ENCODE data around the gene RIOX2. TPM values are rescaled to one million over a fixed set of nuclear protein-coding genes. Genes with fewer than 3 reads are reported as not detected.
A peak's percentile ranks its signal among the peaks of the same experiment; 100 is the strongest.

RIOX2 gene
- total RNA-seq, 2 experiments from 2014 or later = 52.2 to 56.9 TPM

DNA sequence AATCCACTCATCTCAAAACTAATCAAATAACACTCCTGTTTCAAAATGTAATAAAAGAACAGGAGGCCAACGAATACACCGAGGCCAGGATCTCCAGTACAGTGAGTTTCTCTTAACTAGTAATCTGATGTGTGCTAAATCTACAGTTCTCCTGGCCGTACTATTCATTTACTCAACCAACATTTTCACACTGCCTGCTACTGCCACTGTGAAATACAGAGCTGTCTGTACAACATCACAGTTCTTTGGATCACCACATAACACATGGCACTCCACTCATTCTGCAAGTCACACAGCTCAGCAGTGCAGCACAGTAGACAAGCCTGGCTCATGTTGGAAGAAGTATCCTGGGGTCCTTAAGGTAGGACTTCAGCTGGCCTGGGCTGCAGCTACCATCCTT lies 21.9 kb downstream of the RIOX2 start:
- Mint-ChIP-seq H3K4me3 (no peak overlapping the region), H3K27ac (peak overlapping the region; percentile 15), H3K9me3 (no peaks in the 10 kb centered on the region), H3K4me1 (no peaks in the 10 kb centered on the region), H3K36me3 (peaks cover 52% of the 10 kb centered on the region), H3K27me3 (no peaks in the 10 kb centered on the region)
- no peak for DNase-seq

DNA sequence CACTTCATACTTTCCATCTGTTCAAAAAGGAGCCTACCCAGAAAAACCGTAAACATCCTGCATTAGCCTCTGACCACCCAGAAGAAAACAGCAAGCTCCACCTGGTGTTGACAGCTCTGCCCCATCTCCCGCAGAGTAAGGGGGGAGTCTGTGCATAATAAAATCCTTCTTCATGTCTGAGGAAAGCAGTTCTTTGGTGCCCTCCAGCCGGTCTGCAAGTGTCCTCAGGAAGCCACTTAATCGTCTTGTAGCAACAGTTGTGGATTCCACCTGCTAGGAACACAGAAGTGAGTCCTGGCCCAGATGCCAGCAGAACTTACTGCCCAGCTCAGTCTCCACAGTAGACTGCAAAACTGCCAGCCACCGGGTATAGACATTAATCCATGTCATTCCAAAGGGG lies 22.5 kb downstream of the RIOX2 start:
- Mint-ChIP-seq H3K4me3 (no peak overlapping the region), H3K4me1 (no peaks in the 10 kb centered on the region), H3K27me3 (no peaks in the 10 kb centered on the region), H3K9me3 (no peaks in the 10 kb centered on the region), H3K27ac (no peak overlapping the region), H3K36me3 (peaks cover 47% of the 10 kb centered on the region)
- no peak for DNase-seq

- Mint-ChIP-seq H3K4me3 (no peak overlapping the region), H3K4me1 (no peaks in the 10 kb centered on the region), H3K9me3 (no peaks in the 10 kb centered on the region), H3K27ac (no peak overlapping the region), H3K27me3 (no peaks in the 10 kb centered on the region), H3K36me3 (peaks cover 43% of the 10 kb centered on the region)
- DNase-seq = no peak
Observed at GRCh38 chr3:97949110-97949485, 23.1 kb downstream of the RIOX2 start.

- Mint-ChIP-seq H3K36me3 (peaks cover 42% of the 10 kb centered on the region), H3K27me3 (no peaks in the 10 kb centered on the region), H3K4me3 (no peak overlapping the region), H3K27ac (no peak overlapping the region), H3K4me1 (no peaks in the 10 kb centered on the region), H3K9me3 (no peaks in the 10 kb centered on the region)
- no peak for DNase-seq
Observed at GRCh38 chr3:97948351-97949109, 23.7 kb downstream of the RIOX2 start.

DNA sequence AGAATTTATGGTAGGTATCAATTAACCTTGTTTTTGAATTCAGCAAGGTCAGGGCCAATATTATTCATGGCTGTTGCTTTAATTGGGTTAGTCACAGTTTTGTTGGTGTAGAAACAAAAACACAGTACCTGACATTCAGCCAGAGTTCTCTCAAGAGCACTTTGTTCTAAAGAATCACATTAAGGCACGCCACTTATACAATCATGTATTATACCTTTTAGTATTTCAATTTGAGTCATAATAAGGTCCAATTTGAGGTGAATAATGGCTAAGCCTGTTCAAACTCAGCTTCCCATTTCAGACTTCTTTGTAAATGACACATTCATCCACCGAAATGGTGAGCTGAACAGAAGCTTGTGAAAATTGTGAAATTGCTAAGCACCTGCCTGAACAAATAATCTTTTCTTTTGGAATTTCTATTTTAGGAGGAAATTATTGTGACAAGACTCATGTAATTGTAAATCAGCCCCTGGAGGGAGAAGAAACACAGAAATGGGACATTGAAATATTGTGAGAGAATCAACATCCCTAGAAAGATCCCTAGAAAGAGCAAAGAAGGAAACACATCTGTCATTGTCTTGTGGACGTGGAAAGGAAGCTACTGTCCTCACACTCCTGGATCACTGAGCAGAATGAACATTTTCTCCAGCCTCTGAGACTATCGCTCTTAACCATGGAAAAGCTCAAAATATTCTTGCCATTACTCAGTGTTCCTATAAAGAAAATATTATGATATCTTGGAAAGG lies 29.3 kb downstream of the RIOX2 start:
- no peak overlapping the region for H3K4me3 Mint-ChIP-seq
- H3K4me1 Mint-ChIP-seq = peaks cover 4% of the 10 kb centered on the region
- DNase-seq = no peak
- H3K9me3 Mint-ChIP-seq = no peaks in the 10 kb centered on the region
- H3K36me3 Mint-ChIP-seq = peaks cover 12% of the 10 kb centered on the region
- peak overlapping the region; percentile 45 for H3K27ac Mint-ChIP-seq
- H3K27me3 Mint-ChIP-seq = no peaks in the 10 kb centered on the region

DNA sequence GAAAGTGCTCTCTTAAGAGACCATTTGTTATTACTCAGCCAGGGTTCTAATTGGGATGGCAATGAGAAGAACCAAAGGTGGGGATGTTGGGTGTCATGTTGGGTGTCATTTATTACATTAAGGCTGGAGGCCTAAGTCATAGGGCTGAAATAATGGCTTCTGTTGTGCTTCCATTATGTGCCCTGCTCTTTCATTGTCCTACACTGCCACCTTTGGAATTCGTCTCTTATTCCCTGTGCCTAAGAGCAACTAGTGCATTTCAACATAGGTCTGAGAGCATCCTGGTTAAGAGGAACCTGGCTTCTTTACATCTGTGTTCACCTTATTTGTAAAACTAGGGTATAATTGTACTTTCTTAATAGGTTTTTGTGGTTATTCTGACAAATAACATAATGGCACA lies 32.2 kb downstream of the RIOX2 start:
- Mint-ChIP-seq H3K4me3 (no peak overlapping the region), H3K36me3 (peaks cover 16% of the 10 kb centered on the region), H3K27me3 (no peaks in the 10 kb centered on the region), H3K9me3 (no peaks in the 10 kb centered on the region), H3K27ac (no peak overlapping the region), H3K4me1 (peaks cover 11% of the 10 kb centered on the region)
- no peak for DNase-seq

GRCh38 chr3:97939401-97939800 lies 32.8 kb downstream of the RIOX2 start:
- Mint-ChIP-seq H3K27me3 (no peaks in the 10 kb centered on the region), H3K9me3 (no peaks in the 10 kb centered on the region), H3K4me1 (peaks cover 11% of the 10 kb centered on the region), H3K4me3 (no peak overlapping the region), H3K36me3 (peaks cover 16% of the 10 kb centered on the region), H3K27ac (no peak overlapping the region)
- no peak for DNase-seq

DNA sequence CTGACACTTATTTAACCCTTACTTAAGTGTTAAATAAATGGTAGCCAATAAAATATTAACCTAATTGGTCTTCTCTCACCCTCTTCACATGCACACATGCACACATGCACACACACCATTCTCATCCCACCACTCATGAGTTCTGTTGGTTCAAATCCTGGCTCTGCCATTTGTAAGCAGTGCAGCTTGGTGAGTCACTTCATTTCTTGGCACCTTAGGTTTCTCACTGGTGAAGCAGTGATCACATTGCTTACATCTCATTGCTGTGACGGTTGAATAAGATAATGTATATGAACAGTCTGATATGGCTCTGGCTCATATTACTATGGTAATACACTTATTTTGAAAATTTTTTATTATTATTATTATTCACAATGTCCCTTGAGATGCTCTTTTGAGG lies 33.8 kb downstream of the RIOX2 start:
- H3K9me3 Mint-ChIP-seq = no peaks in the 10 kb centered on the region
- H3K4me1 Mint-ChIP-seq = peaks cover 11% of the 10 kb centered on the region
- H3K36me3 Mint-ChIP-seq = peaks cover 16% of the 10 kb centered on the region
- H3K27me3 Mint-ChIP-seq = no peaks in the 10 kb centered on the region
- no peak for DNase-seq
- no peak overlapping the region for H3K4me3 Mint-ChIP-seq
- no peak overlapping the region for H3K27ac Mint-ChIP-seq

DNA sequence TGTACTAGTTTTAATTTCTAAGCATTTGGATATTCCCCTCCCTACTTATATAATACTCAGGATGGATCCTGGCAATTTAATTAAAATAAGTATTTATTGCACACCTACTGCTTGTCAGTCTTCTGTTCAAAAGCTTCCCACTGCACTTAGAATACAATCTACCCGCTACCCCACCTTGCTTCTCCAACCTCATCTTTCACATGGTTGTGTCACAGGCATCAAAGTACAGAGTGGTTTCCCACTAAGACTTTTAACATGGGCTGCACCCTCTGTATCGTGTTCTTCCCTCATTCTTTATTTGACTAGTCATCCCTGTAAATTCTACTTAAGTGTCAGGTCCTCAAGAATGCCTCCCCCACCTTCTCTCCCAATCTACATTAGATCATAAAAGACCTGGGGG lies 35.0 kb downstream of the RIOX2 start:
- no peak for DNase-seq
- Mint-ChIP-seq H3K4me3 (no peak overlapping the region), H3K27me3 (no peaks in the 10 kb centered on the region), H3K9me3 (no peaks in the 10 kb centered on the region), H3K27ac (no peak overlapping the region), H3K4me1 (peaks cover 8% of the 10 kb centered on the region), H3K36me3 (peaks cover 13% of the 10 kb centered on the region)

GRCh38 chr3:97935842-97936241 lies 36.4 kb downstream of the RIOX2 start:
- no peak for DNase-seq
- Mint-ChIP-seq H3K27me3 (no peaks in the 10 kb centered on the region), H3K36me3 (peaks cover 16% of the 10 kb centered on the region), H3K9me3 (no peaks in the 10 kb centered on the region), H3K27ac (no peak overlapping the region), H3K4me1 (peaks cover 8% of the 10 kb centered on the region), H3K4me3 (no peak overlapping the region)

DNA sequence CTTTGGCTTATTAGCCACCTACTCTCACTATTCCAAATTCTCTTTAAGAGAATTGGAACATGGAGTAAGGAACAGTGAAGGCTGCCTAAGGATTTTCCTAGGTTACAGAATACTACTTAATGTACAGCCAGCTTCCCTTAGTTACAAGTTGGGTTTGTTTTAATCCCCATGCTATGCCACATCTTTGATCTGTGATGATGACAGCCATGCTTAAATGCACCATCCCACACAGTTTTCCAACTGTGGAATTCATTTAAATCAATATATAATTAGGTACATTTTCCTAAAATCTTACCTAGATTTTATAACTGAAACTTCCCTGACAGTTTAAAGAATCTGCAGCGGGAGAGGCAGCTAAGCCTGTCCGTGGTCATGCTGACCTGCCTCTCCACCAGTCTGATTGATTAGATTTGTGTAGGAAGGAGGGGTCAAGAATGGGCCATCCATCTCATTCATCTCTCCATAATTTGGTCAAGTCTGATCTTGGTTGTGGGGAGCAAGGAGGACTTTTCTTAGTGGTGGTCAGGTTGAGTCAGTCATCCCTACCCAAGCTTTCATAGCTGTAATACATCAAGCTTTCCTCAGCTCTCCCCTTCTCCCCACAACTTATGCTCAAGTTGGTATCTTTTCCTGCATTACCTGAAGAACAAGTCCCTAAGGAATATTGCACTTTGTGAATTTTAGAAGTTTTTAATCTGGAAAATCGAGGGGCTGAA lies 37.1 kb downstream of the RIOX2 start:
- H3K4me3 Mint-ChIP-seq = no peak overlapping the region
- no peaks in the 10 kb centered on the region for H3K9me3 Mint-ChIP-seq
- DNase-seq = no peak
- H3K4me1 Mint-ChIP-seq = peaks cover 8% of the 10 kb centered on the region
- no peaks in the 10 kb centered on the region for H3K27me3 Mint-ChIP-seq
- H3K36me3 Mint-ChIP-seq = peaks cover 17% of the 10 kb centered on the region
- no peak overlapping the region for H3K27ac Mint-ChIP-seq

GRCh38 chr3:97932387-97932801 lies 39.8 kb downstream of the RIOX2 start:
- Mint-ChIP-seq H3K27me3 (no peaks in the 10 kb centered on the region), H3K36me3 (peaks cover 8% of the 10 kb centered on the region), H3K4me1 (peaks cover 6% of the 10 kb centered on the region), H3K4me3 (no peak overlapping the region), H3K27ac (no peak overlapping the region), H3K9me3 (no peaks in the 10 kb centered on the region)
- no peak for DNase-seq

DNA sequence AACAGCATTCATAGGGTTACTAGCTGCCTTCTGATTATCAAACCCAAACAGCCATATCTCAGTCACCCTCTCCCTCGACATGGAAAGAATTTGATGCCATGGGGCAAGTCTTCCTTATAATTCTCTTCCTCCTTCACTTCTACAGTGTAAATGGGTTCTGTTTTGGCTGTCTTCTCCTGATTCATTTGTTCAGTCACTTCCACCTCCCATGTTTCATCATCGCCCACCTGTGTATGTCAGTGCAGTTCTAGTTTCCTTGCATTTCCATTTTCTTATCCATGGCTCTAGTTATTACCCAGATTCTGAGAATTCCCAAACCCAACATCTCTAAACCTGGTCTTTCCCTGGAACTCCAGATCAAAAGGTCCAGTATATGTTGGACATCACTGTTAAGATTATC lies 41.0 kb downstream of the RIOX2 start:
- Mint-ChIP-seq H3K27me3 (no peaks in the 10 kb centered on the region), H3K4me1 (peaks cover 4% of the 10 kb centered on the region), H3K36me3 (peaks cover 8% of the 10 kb centered on the region), H3K4me3 (no peak overlapping the region), H3K9me3 (no peaks in the 10 kb centered on the region), H3K27ac (no peak overlapping the region)
- DNase-seq = no peak

- Mint-ChIP-seq H3K4me1 (no peaks in the 10 kb centered on the region), H3K36me3 (peaks cover 7% of the 10 kb centered on the region), H3K27me3 (no peaks in the 10 kb centered on the region), H3K27ac (no peak overlapping the region), H3K9me3 (no peaks in the 10 kb centered on the region), H3K4me3 (no peak overlapping the region)
- DNase-seq = no peak
Observed at GRCh38 chr3:97930018-97930417, 42.2 kb downstream of the RIOX2 start.

GRCh38 chr3:97928986-97929385 lies 43.2 kb downstream of the RIOX2 start:
- Mint-ChIP-seq H3K4me3 (no peak overlapping the region), H3K27ac (no peak overlapping the region)

More at GRCh38 chr3:97928986-97929385, 43.2 kb downstream of the RIOX2 start:
- Mint-ChIP-seq H3K9me3 (no peaks in the 10 kb centered on the region), H3K36me3 (peaks cover 7% of the 10 kb centered on the region), H3K27me3 (no peaks in the 10 kb centered on the region), H3K4me1 (no peaks in the 10 kb centered on the region)
- DNase-seq = no peak

Measured in activated naive CD8-positive, alpha-beta T cell treated with anti-CD3 and anti-CD28 coated beads for 36 hours (primary cell).